GM18907 (cell line): ENCODE data around the gene SGCA.

Experiments used
- ATAC-seq: cut with Tn5 transposase; IDR thresholded peaks from one replicate; pipeline ENCODE4 v1.9.1; 2021; ENCODE audit warnings: mild to moderate bottlenecking, moderate library complexity; ENCODE audit not compliant: unreplicated experiment

SGCA gene

GRCh38 chr17:50134206-50135110, 31.3 kb upstream of the SGCA start:
- no peak for ATAC-seq

GRCh38 chr17:50135316-50136095, 30.3 kb upstream of the SGCA start:
- ATAC-seq = no peak

- ATAC-seq = no peak
These were observed 29.6 kb upstream of the SGCA start for GRCh38 chr17:50136096-50136687.

GRCh38 chr17:50137042-50137441, 28.8 kb upstream of the SGCA start:
- ATAC-seq = no peak

- no peak for ATAC-seq
These were observed 26.5 kb upstream of the SGCA start for GRCh38 chr17:50139185-50139783.

- peak; percentile 55 for ATAC-seq
These were observed 25.6 kb upstream of the SGCA start for GRCh38 chr17:50139950-50140885.

GRCh38 chr17:50141026-50141744, 24.6 kb upstream of the SGCA start:
- ATAC-seq = no peak

GRCh38 chr17:50141745-50142110, 24.1 kb upstream of the SGCA start:
- no peak for ATAC-seq

- no peak for ATAC-seq
These were observed 22.2 kb upstream of the SGCA start for GRCh38 chr17:50143461-50144176.

GRCh38 chr17:50144355-50144754, 21.4 kb upstream of the SGCA start:
- ATAC-seq = no peak

- no peak for ATAC-seq
These were observed 20.8 kb upstream of the SGCA start for GRCh38 chr17:50144845-50145531.

GRCh38 chr17:50145532-50146229, 20.1 kb upstream of the SGCA start:
- ATAC-seq = no peak

GRCh38 chr17:50146230-50146926, 19.4 kb upstream of the SGCA start:
- no peak for ATAC-seq

- ATAC-seq = no peak
These were observed 18.7 kb upstream of the SGCA start for GRCh38 chr17:50146927-50147665.

- ATAC-seq = no peak
These were observed 18.0 kb upstream of the SGCA start for GRCh38 chr17:50147841-50148225.
